Endothelial cell of umbilical vein (primary cell): ENCODE measurements around the gene STRA8.

Experiments
- EZH2 ChIP-seq: IDR thresholded peaks from 2 replicates; pipeline ENCODE4 v1.6.1; 2012; ENCODE audit warnings: borderline replicate concordance, low read depth, mild to moderate bottlenecking, moderate library complexity, low read length, inconsistent platforms; ENCODE audit not compliant: severe bottlenecking
- TF ChIP-seq, protein P1 (sequence below), 2 donors: IDR thresholded peaks; 1 replicate in 1 of 2; 2 replicates in 1 of 2; pipeline ENCODE4 v1.5.1; 2011; ENCODE audit warnings: low read length in 2 of 2, mild to moderate bottlenecking in 2 of 2, moderate library complexity in 2 of 2, control low read depth in 1 of 2, inconsistent platforms in 1 of 2, low read depth in 1 of 2; ENCODE audit not compliant: insufficient read depth in 1 of 2; ENCODE audit errors: extremely low read depth in 1 of 2
- TF ChIP-seq, protein P2 (sequence below): IDR thresholded peaks from 2 replicates; pipeline ENCODE4 v1.6.1; 2011; ENCODE audit not compliant: insufficient read depth, insufficient read length

DNA sequence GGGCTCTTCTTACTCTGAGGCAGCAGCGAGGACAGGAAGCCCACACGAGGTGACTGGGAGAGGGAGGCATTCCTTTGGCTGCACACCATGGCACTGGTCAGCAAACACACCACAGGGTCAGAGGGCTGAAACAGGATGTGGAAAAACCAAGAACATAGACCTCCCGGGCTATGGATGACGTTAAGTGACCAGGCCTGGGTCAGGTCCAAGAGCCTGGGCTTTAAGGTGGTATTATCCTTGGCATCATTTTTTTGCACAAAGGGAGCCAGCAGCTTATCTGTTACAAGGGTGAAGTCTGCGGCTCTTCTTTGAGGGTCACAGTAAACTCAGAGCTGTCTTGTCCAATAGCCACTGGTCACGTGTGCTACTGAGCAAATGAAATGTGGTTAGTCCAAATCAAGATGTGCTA lies 29.3 kb upstream of the STRA8 start:
- TF ChIP-seq, protein P1, sequence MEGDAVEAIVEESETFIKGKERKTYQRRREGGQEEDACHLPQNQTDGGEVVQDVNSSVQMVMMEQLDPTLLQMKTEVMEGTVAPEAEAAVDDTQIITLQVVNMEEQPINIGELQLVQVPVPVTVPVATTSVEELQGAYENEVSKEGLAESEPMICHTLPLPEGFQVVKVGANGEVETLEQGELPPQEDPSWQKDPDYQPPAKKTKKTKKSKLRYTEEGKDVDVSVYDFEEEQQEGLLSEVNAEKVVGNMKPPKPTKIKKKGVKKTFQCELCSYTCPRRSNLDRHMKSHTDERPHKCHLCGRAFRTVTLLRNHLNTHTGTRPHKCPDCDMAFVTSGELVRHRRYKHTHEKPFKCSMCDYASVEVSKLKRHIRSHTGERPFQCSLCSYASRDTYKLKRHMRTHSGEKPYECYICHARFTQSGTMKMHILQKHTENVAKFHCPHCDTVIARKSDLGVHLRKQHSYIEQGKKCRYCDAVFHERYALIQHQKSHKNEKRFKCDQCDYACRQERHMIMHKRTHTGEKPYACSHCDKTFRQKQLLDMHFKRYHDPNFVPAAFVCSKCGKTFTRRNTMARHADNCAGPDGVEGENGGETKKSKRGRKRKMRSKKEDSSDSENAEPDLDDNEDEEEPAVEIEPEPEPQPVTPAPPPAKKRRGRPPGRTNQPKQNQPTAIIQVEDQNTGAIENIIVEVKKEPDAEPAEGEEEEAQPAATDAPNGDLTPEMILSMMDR (IDR thresholded peaks at IDR 0.05; ENCODE audit: extremely low read depth in 1 of 2, insufficient read depth in 1 of 2, low read depth in 1 of 2, low read length in 2 of 2), result no peak
- TF ChIP-seq, protein P2, sequence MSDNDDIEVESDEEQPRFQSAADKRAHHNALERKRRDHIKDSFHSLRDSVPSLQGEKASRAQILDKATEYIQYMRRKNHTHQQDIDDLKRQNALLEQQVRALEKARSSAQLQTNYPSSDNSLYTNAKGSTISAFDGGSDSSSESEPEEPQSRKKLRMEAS, result no peak
- TF ChIP-seq EZH2, result no peak
